Prostate gland (tissue), 2 donors: ENCODE data around the gene FBRSL1.

Experiments
- CTCF ChIP-seq, 4 experiments: fragments of 200-600 bp in 2 of 4; fragments of 450-650 bp in 2 of 4; sonication (generic) in 2 of 4; IDR thresholded peaks; 1 replicate in 3 of 4; 2 replicates in 1 of 4; pipeline ENCODE4 v1.5.1; 2016 to 2019; ENCODE audit warnings: antibody characterized with exemption in 4 of 4, mild to moderate bottlenecking in 2 of 4, moderate library complexity in 2 of 4
- POLR2AphosphoS5 ChIP-seq: sonication (generic); formaldehyde crosslinking; IDR thresholded peaks from one replicate; pipeline ENCODE4 v1.6.1; 2017; ENCODE audit warnings: antibody characterized with exemption

- TF ChIP-seq CTCF (IDR thresholded peaks at IDR 0.05) (no peak), POLR2AphosphoS5 (no peak)
Measured at GRCh38 chr12:132513070-132513398, 23.1 kb downstream of the FBRSL1 start.
